HepG2 (cell line): ENCODE measurements around the gene TNFAIP6. TPM values are rescaled to one million over a fixed set of nuclear protein-coding genes. Genes with fewer than 3 reads are reported as not detected.

Experiments
- FLYWCH1 ChIP-seq: sonication (generic); formaldehyde crosslinking; IDR thresholded peaks from 2 replicates; pipeline ENCODE4 v1.8.1; 2023; ENCODE audit warnings: mild to moderate bottlenecking, missing genetic modification reagents
- FOXP4 ChIP-seq: sonication (generic); formaldehyde crosslinking; IDR thresholded peaks from 2 replicates; pipeline ENCODE4 v1.4.0; 2020; ENCODE audit warnings: missing genetic modification reagents
- PHF20 ChIP-seq: sonication (generic); formaldehyde crosslinking; IDR thresholded peaks from 2 replicates; pipeline ENCODE4 v1.5.0; 2020; ENCODE audit warnings: mild to moderate bottlenecking, missing genetic modification reagents
- ZEB1 ChIP-seq: IDR thresholded peaks from 2 replicates; pipeline ENCODE4 v1.6.1; 2012; ENCODE audit warnings: mild to moderate bottlenecking, low read depth, inconsistent platforms; ENCODE audit not compliant: insufficient replicate concordance
- ZFP82 ChIP-seq: sonication (generic); formaldehyde crosslinking; IDR thresholded peaks from 2 replicates; pipeline ENCODE4 v1.5.1; 2020; ENCODE audit warnings: mild to moderate bottlenecking, missing genetic modification reagents, borderline replicate concordance
- ZNF234 ChIP-seq: sonication (generic); formaldehyde crosslinking; conservative IDR thresholded peaks from 2 replicates; pipeline ENCODE4 v1.5.1; 2020; ENCODE audit warnings: mild to moderate bottlenecking, missing genetic modification reagents
- ZNF30 ChIP-seq: sonication (generic); formaldehyde crosslinking; IDR thresholded peaks from 2 replicates; pipeline ENCODE4 v1.5.0; 2020; ENCODE audit warnings: mild to moderate bottlenecking, missing genetic modification reagents
- ZNF331 ChIP-seq: sonication (generic); formaldehyde crosslinking; IDR thresholded peaks from 2 replicates; pipeline ENCODE4 v1.4.0; 2020; ENCODE audit warnings: missing genetic modification reagents
- ZNF800 ChIP-seq: sonication (generic); formaldehyde crosslinking; IDR thresholded peaks from 2 replicates; pipeline ENCODE4 v1.4.0; 2020; ENCODE audit warnings: missing genetic modification reagents
- polyA plus RNA-seq, 8 experiments: library from polyadenylated mRNA; depleted of rRNA in 3 of 8; stranded (reverse) in 7 of 8; unstranded in 1 of 8; fragments of >200 nt; fragmentation: Illumina TruSeq in 4 of 8; extraction: Trizol in 4 of 8; gene quantifications; 2 replicates each; pipeline versions ENCODE4 v1.2.1 to v1.2.3, GENCODE V29; 2011 to 2016; ENCODE audit warnings: low read depth in 4 of 8, missing spikeins in 1 of 8, mixed read lengths in 1 of 8; ENCODE audit not compliant: insufficient read depth in 1 of 8
- total RNA-seq, 5 experiments: library from RNA; depleted of rRNA; stranded (reverse); fragments of >200 nt; fragmentation: Illumina TruSeq; extraction: Trizol; gene quantifications; 2 replicates each; pipeline ENCODE4 v1.2.3, GENCODE V29; 2016; ENCODE audit warnings: low read depth in 1 of 5
- TF ChIP-seq, protein P1 (sequence below): sonication (generic); formaldehyde crosslinking; IDR thresholded peaks from 2 replicates; pipeline ENCODE4 v1.8.0; 2022; ENCODE audit warnings: mild to moderate bottlenecking, missing genetic modification reagents; ENCODE audit not compliant: insufficient replicate concordance
- TF ChIP-seq, protein P2 (sequence below): sonication (generic); formaldehyde crosslinking; IDR thresholded peaks from 2 replicates; pipeline ENCODE4 v1.4.0; 2020; ENCODE audit warnings: missing genetic modification reagents
- TF ChIP-seq, protein P3 (sequence below): sonication (generic); formaldehyde crosslinking; IDR thresholded peaks from one replicate; pipeline ENCODE4 v1.5.1; 2020; ENCODE audit warnings: mild to moderate bottlenecking, missing genetic modification reagents; ENCODE audit errors: not compliant biosample characterization

The TNFAIP6 gene
- total and polyA plus RNA-seq, 2 of the 13 experiments (the other 11 are each of a cell fraction or from before 2014, with no cell fraction given), result not detected

DNA sequence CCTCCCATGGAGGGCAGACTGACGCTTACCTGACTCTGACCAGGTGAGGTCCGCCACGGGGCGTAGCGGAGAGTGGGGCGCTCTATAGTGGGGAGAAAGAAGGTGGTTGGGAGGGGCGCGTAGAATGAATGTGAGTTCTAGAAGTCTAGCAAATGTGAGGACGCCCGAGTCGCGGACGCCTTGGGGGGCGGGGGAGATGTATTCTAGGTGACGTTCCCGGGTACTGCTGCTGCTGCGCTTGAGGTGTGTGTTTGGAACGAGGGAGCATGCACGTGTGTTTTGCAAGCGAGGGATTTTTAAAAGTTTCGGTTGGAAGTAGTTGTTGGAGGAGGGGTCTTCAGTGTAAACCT, 53.1 kb downstream of the TNFAIP6 start (continued):
- TF ChIP-seq ZNF800 (no peak; the same call in 1 of the 2 replicates), ZNF331 (CRISPR knock-in tag) (peak; percentile 14; the same call in 1 of the 2 replicates), FOXP4 (CRISPR knock-in tag) (peak; percentile 47; the same call in 1 of the 2 replicates), ZFP82 (CRISPR knock-in tag) (no peak), ZEB1 (peak; percentile 91), PHF20 (CRISPR knock-in tag) (no peak), ZNF234 (CRISPR knock-in tag) (0 out of 2 replicates have a peak, but pooled peaks have one; percentile 55), ZNF30 (CRISPR knock-in tag) (0 out of 2 replicates have a peak, but pooled peaks have one; percentile 6), FLYWCH1 (CRISPR knock-in tag) (no peak)
- TF ChIP-seq, protein P1, sequence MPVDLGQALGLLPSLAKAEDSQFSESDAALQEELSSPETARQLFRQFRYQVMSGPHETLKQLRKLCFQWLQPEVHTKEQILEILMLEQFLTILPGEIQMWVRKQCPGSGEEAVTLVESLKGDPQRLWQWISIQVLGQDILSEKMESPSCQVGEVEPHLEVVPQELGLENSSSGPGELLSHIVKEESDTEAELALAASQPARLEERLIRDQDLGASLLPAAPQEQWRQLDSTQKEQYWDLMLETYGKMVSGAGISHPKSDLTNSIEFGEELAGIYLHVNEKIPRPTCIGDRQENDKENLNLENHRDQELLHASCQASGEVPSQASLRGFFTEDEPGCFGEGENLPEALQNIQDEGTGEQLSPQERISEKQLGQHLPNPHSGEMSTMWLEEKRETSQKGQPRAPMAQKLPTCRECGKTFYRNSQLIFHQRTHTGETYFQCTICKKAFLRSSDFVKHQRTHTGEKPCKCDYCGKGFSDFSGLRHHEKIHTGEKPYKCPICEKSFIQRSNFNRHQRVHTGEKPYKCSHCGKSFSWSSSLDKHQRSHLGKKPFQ (CRISPR knock-in tag), result no peak
- TF ChIP-seq, protein P2, sequence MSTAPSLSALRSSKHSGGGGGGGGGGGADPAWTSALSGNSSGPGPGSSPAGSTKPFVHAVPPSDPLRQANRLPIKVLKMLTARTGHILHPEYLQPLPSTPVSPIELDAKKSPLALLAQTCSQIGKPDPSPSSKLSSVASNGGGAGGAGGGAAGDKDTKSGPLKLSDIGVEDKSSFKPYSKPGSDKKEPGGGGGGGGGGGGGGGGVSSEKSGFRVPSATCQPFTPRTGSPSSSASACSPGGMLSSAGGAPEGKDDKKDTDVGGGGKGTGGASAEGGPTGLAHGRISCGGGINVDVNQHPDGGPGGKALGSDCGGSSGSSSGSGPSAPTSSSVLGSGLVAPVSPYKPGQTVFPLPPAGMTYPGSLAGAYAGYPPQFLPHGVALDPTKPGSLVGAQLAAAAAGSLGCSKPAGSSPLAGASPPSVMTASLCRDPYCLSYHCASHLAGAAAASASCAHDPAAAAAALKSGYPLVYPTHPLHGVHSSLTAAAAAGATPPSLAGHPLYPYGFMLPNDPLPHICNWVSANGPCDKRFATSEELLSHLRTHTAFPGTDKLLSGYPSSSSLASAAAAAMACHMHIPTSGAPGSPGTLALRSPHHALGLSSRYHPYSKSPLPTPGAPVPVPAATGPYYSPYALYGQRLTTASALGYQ (CRISPR knock-in tag), result no peak
- TF ChIP-seq, protein P3, sequence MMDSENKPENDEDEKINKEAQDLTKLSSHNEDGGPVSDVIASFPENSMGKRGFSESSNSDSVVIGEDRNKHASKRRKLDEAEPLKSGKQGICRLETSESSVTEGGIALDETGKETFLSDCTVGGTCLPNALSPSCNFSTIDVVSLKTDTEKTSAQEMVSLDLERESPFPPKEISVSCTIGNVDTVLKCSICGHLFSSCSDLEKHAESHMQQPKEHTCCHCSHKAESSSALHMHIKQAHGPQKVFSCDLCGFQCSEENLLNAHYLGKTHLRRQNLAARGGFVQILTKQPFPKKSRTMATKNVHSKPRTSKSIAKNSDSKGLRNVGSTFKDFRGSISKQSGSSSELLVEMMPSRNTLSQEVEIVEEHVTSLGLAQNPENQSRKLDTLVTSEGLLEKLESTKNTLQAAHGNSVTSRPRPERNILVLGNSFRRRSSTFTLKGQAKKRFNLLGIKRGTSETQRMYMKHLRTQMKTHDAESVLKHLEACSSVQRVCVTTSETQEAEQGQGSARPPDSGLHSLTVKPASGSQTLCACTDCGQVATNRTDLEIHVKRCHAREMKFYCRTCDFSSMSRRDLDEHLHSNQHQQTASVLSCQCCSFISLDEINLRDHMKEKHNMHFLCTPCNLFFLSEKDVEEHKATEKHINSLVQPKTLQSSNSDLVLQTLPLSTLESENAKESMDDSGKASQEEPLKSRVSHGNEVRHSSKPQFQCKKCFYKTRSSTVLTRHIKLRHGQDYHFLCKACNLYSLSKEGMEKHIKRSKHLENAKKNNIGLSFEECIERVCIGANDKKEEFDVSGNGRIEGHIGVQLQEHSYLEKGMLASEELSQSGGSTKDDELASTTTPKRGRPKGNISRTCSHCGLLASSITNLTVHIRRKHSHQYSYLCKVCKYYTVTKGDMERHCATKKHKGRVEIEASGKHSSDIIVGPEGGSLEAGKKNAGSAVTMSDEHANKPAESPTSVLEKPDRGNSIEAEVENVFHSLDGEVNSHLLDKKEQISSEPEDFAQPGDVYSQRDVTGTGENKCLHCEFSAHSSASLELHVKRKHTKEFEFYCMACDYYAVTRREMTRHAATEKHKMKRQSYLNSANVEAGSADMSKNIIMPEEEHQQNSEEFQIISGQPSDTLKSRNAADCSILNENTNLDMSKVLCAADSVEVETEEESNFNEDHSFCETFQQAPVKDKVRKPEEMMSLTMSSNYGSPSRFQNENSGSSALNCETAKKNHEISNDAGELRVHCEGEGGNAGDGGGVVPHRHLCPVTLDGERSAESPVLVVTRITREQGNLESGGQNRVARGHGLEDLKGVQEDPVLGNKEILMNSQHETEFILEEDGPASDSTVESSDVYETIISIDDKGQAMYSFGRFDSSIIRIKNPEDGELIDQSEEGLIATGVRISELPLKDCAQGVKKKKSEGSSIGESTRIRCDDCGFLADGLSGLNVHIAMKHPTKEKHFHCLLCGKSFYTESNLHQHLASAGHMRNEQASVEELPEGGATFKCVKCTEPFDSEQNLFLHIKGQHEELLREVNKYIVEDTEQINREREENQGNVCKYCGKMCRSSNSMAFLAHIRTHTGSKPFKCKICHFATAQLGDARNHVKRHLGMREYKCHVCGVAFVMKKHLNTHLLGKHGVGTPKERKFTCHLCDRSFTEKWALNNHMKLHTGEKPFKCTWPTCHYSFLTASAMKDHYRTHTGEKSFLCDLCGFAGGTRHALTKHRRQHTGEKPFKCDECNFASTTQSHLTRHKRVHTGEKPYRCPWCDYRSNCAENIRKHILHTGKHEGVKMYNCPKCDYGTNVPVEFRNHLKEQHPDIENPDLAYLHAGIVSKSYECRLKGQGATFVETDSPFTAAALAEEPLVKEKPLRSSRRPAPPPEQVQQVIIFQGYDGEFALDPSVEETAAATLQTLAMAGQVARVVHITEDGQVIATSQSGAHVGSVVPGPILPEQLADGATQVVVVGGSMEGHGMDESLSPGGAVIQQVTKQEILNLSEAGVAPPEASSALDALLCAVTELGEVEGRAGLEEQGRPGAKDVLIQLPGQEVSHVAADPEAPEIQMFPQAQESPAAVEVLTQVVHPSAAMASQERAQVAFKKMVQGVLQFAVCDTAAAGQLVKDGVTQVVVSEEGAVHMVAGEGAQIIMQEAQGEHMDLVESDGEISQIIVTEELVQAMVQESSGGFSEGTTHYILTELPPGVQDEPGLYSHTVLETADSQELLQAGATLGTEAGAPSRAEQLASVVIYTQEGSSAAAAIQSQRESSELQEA (CRISPR knock-in tag), result peak; percentile 17
